ENCODE results near the gene LAMC1. TPM values are rescaled to one million over a fixed set of nuclear protein-coding genes. Genes with fewer than 3 reads are reported as not detected.

Gene LAMC1
- total RNA-seq, 1 experiment from 2014 or later: 61.2 TPM

DNA sequence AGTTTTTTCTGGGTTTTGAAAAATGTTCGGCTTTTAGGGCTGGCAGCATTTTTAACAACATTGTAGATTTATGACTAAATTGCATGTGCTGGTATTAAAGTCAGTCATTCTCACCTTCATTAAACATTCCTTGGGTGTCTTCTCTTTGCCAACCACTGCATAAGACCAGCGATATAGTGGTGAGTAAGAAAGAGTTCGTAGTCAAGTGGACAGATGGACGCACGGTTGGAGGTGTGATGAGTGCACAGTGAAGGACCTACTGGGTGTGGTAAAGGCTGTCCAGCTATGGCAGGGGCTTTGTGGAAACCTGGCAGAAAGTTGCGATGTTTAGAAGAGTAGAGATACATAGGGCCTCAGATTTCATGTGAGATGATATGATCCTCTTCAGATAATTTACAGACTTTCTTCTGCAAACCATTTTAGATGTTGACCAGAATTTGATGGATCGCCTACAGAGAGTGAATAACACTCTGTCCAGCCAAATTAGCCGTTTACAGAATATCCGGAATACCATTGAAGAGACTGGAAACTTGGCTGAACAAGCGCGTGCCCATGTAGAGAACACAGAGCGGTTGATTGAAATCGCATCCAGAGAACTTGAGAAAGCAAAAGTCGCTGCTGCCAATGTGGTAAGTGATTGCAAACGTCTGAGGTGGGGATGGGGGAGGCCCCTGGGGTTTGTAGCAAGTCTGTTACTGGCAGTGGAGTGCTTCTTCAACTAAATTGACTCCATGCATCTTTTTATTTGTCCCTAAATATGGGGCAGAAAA lies 106.9 kb downstream of the LAMC1 start:
- ChIA-PET CTCF (no interaction called here), POLR2A (no interaction called here), RAD21 (ENCODE audit: low non-redundant PET in 1 of 2, low total read pairs in 2 of 2, uncharacterized antibody in 2 of 2, unreplicated experiment in 2 of 2) (no interaction called here)
- Histone ChIP-seq H3K4me1 (ENCODE audit: control insufficient read depth in 1 of 2, insufficient read depth in 2 of 2, low read length in 2 of 2) (no peaks in the 10 kb centered on the region), H3K4me2 (ENCODE audit: low read length) (no peak overlapping the region), H3K9ac (ENCODE audit: low read length) (no peak overlapping the region), H3K27me3 (ENCODE audit: insufficient read depth, low read length) (no peaks in the 10 kb centered on the region), H3K9me2 (ENCODE audit: insufficient read depth) (no peaks in the 10 kb centered on the region), H3K4me3 (replicated peaks in 1 of 2; ENCODE audit: low read depth in 1 of 2, low read length in 2 of 2) (no peak overlapping the region), H4K20me1 (ENCODE audit: insufficient read depth) (no peaks in the 10 kb centered on the region), H3K36me3 (ENCODE audit: control insufficient read depth in 1 of 2, insufficient read depth in 2 of 2, low read length in 2 of 2) (peaks cover 33 to 45% of the 10 kb centered on the region in 2 experiments), H2AFZ (ENCODE audit: low read depth, low read length, poor library complexity, severe bottlenecking) (no peak overlapping the region), H3K27ac (ENCODE audit: low read depth, low read length) (no peak overlapping the region), H3K9me3 (ENCODE audit: control insufficient read depth in 1 of 2, insufficient read depth in 1 of 2, low read depth in 1 of 2, low read length in 2 of 2) (no peaks in the 10 kb centered on the region), H3K79me2 (ENCODE audit: insufficient read depth, low read length) (no peaks in the 10 kb centered on the region)
- intact Hi-C loops (cut with micrococcal nuclease): no loop called here
- no peak for ATAC-seq
- BruUV-seq (replicated peaks): no TSS peak
- no peak for DNase-seq (ENCODE audit: low read depth, low spot score)
- no peak for TF ChIP-seq JUND (IDR thresholded peaks at IDR 0.05)
- no peak for TF ChIP-seq MAX (IDR thresholded peaks at IDR 0.05)
- TF ChIP-seq, protein P1, sequence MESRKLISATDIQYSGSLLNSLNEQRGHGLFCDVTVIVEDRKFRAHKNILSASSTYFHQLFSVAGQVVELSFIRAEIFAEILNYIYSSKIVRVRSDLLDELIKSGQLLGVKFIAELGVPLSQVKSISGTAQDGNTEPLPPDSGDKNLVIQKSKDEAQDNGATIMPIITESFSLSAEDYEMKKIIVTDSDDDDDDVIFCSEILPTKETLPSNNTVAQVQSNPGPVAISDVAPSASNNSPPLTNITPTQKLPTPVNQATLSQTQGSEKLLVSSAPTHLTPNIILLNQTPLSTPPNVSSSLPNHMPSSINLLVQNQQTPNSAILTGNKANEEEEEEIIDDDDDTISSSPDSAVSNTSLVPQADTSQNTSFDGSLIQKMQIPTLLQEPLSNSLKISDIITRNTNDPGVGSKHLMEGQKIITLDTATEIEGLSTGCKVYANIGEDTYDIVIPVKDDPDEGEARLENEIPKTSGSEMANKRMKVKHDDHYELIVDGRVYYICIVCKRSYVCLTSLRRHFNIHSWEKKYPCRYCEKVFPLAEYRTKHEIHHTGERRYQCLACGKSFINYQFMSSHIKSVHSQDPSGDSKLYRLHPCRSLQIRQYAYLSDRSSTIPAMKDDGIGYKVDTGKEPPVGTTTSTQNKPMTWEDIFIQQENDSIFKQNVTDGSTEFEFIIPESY (IDR thresholded peaks at IDR 0.05; ENCODE audit: extremely low read depth, insufficient replicate concordance, low read length): no peak
- TF ChIP-seq YY1 (IDR thresholded peaks at IDR 0.05; ENCODE audit: extremely low read depth, insufficient replicate concordance, low read depth, low read length): no peak
- TF ChIP-seq POLR2A (IDR thresholded peaks at IDR 0.05; ENCODE audit: borderline replicate concordance, extremely low read depth, insufficient read depth, insufficient read length): no peak
- no peak for TF ChIP-seq SP1 (IDR thresholded peaks at IDR 0.05; ENCODE audit: low read depth)
- TF ChIP-seq, protein P2, sequence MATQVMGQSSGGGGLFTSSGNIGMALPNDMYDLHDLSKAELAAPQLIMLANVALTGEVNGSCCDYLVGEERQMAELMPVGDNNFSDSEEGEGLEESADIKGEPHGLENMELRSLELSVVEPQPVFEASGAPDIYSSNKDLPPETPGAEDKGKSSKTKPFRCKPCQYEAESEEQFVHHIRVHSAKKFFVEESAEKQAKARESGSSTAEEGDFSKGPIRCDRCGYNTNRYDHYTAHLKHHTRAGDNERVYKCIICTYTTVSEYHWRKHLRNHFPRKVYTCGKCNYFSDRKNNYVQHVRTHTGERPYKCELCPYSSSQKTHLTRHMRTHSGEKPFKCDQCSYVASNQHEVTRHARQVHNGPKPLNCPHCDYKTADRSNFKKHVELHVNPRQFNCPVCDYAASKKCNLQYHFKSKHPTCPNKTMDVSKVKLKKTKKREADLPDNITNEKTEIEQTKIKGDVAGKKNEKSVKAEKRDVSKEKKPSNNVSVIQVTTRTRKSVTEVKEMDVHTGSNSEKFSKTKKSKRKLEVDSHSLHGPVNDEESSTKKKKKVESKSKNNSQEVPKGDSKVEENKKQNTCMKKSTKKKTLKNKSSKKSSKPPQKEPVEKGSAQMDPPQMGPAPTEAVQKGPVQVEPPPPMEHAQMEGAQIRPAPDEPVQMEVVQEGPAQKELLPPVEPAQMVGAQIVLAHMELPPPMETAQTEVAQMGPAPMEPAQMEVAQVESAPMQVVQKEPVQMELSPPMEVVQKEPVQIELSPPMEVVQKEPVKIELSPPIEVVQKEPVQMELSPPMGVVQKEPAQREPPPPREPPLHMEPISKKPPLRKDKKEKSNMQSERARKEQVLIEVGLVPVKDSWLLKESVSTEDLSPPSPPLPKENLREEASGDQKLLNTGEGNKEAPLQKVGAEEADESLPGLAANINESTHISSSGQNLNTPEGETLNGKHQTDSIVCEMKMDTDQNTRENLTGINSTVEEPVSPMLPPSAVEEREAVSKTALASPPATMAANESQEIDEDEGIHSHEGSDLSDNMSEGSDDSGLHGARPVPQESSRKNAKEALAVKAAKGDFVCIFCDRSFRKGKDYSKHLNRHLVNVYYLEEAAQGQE (IDR thresholded peaks at IDR 0.05; ENCODE audit: low read depth): no peak
- TF ChIP-seq EGR1 (IDR thresholded peaks at IDR 0.05; ENCODE audit: low read depth): no peak
- no peak for TF ChIP-seq EZH2phosphoT487 (IDR thresholded peaks at IDR 0.05; ENCODE audit: borderline replicate concordance)
- TF ChIP-seq CEBPB (IDR thresholded peaks at IDR 0.05; ENCODE audit: low read depth): no peak
- no peak for TF ChIP-seq RAD21 (IDR thresholded peaks at IDR 0.05; ENCODE audit: low read depth)
- TF ChIP-seq ZFX (IDR thresholded peaks at IDR 0.05): no peak
- TF ChIP-seq POLR2AphosphoS5 (IDR thresholded peaks at IDR 0.05; ENCODE audit: low read depth, low read length): no peak
- TF ChIP-seq EZH2 (IDR thresholded peaks at IDR 0.05): no peak

All from HCT116 (cell line).